ENCODE data around the gene TAOK1. TPM values are rescaled to one million over a fixed set of nuclear protein-coding genes. Genes with fewer than 3 reads are reported as not detected.

The TAOK1 gene
- total and polyA plus RNA-seq, 9 of the 15 experiments (the other 6 are each of a cell fraction or from before 2014, with no cell fraction given) = 3.2 to 33.1 (median 16.5) TPM

- ATAC-seq (no peak), FAIRE-seq (no peak), DNase-seq (ENCODE audit: extremely low read depth in 1 of 4, low spot score in 3 of 4) (no peak)
- peaks cover 49% of the 10 kb centered on the region; the same call in 2 of the 3 replicates for H3K36me3 ChIP-seq (ENCODE audit: control insufficient read depth, insufficient read depth, low read length)
- POLR2A ChIA-PET = no interaction called here
- H3K79me2 ChIP-seq (ENCODE audit: control insufficient read depth, insufficient read depth, low read length) = no peaks in the 10 kb centered on the region
- no peak overlapping the region for H3K4me3 ChIP-seq
- TSS peak; percentile 47 for BruUV-seq (replicated peaks)
- peaks cover 3% of the 10 kb centered on the region for H3K9me1 ChIP-seq (ENCODE audit: control insufficient read depth, insufficient read depth, low read length)
- H2AFZ ChIP-seq (ENCODE audit: low read depth, low read length) = no peak overlapping the region
- no peaks in the 10 kb centered on the region for H4K20me1 ChIP-seq (replicated peaks; ENCODE audit: control insufficient read depth, insufficient read depth, low read length)
- no peaks in the 10 kb centered on the region for H3K27me3 ChIP-seq (ENCODE audit: control insufficient read depth in 2 of 2, insufficient read depth in 2 of 2, low read length in 2 of 2)
- peak overlapping the region in 1 of 2 experiments; percentile 75; a peak in 2 of 4 replicates for H3K9ac ChIP-seq (ENCODE audit: insufficient read depth in 1 of 2, low read depth in 2 of 2, low read length in 2 of 2)
- in situ Hi-C loops (cut with MboI) = no loop called here
- peaks cover 3 to 62% of the 10 kb centered on the region in 2 experiments; a peak in 4 of 5 replicates for H3K4me1 ChIP-seq (replicated peaks in 1 of 2; ENCODE audit: control insufficient read depth in 2 of 2, insufficient read depth in 2 of 2, low read length in 2 of 2)
- CTCF ChIA-PET (ENCODE audit: low intra/inter-chr PET ratio) = interaction anchor here (1.0 kb wide), 1 partner anchor 354 kb away, joined by 3 read pairs; no protein-coding TSS in a partner anchor
- H3K9me3 ChIP-seq (replicated peaks; ENCODE audit: control insufficient read depth, insufficient read depth, low read depth, low read length) = no peaks in the 10 kb centered on the region
- intact Hi-C loops (cut with micrococcal nuclease) = no loop called here
- no peak overlapping the region for H3K27ac ChIP-seq (ENCODE audit: extremely low read depth, low read depth, low read length)
- WGBS (ENCODE audit: insufficient coverage, low coverage, missing lambda C conversion rate) = 90% methylated on average over 4 of the region's 6 CpGs
- H3K4me2 ChIP-seq (ENCODE audit: insufficient read depth, low read length) = no peak overlapping the region
- no peak for TF ChIP-seq ZFP36 (IDR thresholded peaks at IDR 0.05; ENCODE audit: low read depth, low read length, partially characterized antibody)
- TF ChIP-seq NEUROD1 (IDR thresholded peaks at IDR 0.05; ENCODE audit: borderline replicate concordance, low read depth, low read length, partially characterized antibody) = no peak
- TF ChIP-seq ELF2 (CRISPR knock-in tag; IDR thresholded peaks at IDR 0.05) = no peak
- TF ChIP-seq CBX5 (IDR thresholded peaks at IDR 0.05; ENCODE audit: borderline replicate concordance, low read depth) = no peak
- no peak for TF ChIP-seq RUNX1 (IDR thresholded peaks at IDR 0.05; ENCODE audit: low read depth)
- TF ChIP-seq ATF6 (CRISPR knock-in tag; IDR thresholded peaks at IDR 0.05) = no peak
- no peak for TF ChIP-seq ZNF699 (CRISPR knock-in tag; IDR thresholded peaks at IDR 0.05; ENCODE audit: insufficient replicate concordance)
- no peak for TF ChIP-seq BRD9 (IDR thresholded peaks at IDR 0.05; ENCODE audit: low read depth, partially characterized antibody)
- TF ChIP-seq IRF1 (CRISPR knock-in tag; IDR thresholded peaks at IDR 0.05; ENCODE audit: borderline replicate concordance) = no peak
- no peak for TF ChIP-seq ATF7 (IDR thresholded peaks at IDR 0.05)
- no peak for TF ChIP-seq HNRNPK (IDR thresholded peaks at IDR 0.05; ENCODE audit: low read depth, low read length, poor library complexity, severe bottlenecking)
- no peak for TF ChIP-seq PTRF (tag; IDR thresholded peaks at IDR 0.05)
- TF ChIP-seq, protein P1, sequence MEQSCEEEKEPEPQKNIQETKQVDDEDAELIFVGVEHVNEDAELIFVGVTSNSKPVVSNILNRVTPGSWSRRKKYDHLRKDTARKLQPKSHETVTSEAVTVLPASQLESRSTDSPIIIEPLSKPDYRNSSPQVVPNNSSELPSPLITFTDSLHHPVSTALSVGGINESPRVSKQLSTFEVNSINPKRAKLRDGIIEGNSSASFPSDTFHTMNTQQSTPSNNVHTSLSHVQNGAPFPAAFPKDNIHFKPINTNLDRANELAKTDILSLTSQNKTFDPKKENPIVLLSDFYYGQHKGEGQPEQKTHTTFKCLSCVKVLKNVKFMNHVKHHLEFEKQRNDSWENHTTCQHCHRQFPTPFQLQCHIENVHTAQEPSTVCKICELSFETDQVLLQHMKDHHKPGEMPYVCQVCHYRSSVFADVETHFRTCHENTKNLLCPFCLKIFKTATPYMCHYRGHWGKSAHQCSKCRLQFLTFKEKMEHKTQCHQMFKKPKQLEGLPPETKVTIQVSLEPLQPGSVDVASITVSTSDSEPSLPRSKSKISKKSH (CRISPR knock-in tag; IDR thresholded peaks at IDR 0.05) = no peak
- TF ChIP-seq PCBP1 (IDR thresholded peaks at IDR 0.05; ENCODE audit: low read depth, low read length, poor library complexity, severe bottlenecking) = no peak
- TF ChIP-seq SIN3A (IDR thresholded peaks at IDR 0.05; ENCODE audit: borderline replicate concordance in 2 of 2, control insufficient read depth in 1 of 2, low read depth in 2 of 2, low read length in 2 of 2) = no peak
- no peak for TF ChIP-seq TEAD2 (tag; IDR thresholded peaks at IDR 0.05)
- no peak for TF ChIP-seq ETV6 (IDR thresholded peaks at IDR 0.05; ENCODE audit: borderline replicate concordance in 1 of 2, low read depth in 2 of 2, low read length in 1 of 2)
- TF ChIP-seq ETV6 (CRISPR knock-in tag; IDR thresholded peaks at IDR 0.05; ENCODE audit: borderline replicate concordance) = no peak
- no peak for TF ChIP-seq NFYB (IDR thresholded peaks at IDR 0.05; ENCODE audit: extremely low read depth, insufficient read length)
Observed at GRCh38 chr17:29573558-29573869, 183.4 kb downstream of the TAOK1 start.

Measured in K562 (cell line).